Activated CD4-positive, alpha-beta memory T cell treated with anti-CD3 and anti-CD28 coated beads, Interleukin-2, amount 10 ng/mL, durations not matched to agents 7 days and 5 days (primary cell): ENCODE results near the gene ZNF771. TPM values are rescaled to one million over a fixed set of nuclear protein-coding genes. Genes with fewer than 3 reads are reported as not detected.
"Not testable (repeated sequence)": the region's sequence is repeated elsewhere in the genome, so short reads cannot be mapped to it uniquely, and the experiment has no call there.

ENCODE experiments used
- CTCF ChIA-PET: fragments of 350-600 bp; sonication (Branson Sonifier 250); formaldehyde crosslinking; loops from one replicate; lab custom pipeline; 2021; ENCODE audit warnings: antibody characterized with exemption, inconsistent platforms; lab: Charles Lee
- POLR2A ChIA-PET: fragments of 350-600 bp; sonication (Branson Sonifier 250); formaldehyde crosslinking; loops from one replicate; lab custom pipeline; 2021; ENCODE audit warnings: antibody characterized with exemption; lab: Charles Lee
- DNase-seq: peaks from one replicate; pipeline ENCODE4 v3.0.0-alpha.2; 2020
- H3K27ac Mint-ChIP-seq: one replicate; pipeline ENCODE4 v1.8.0; 2021; ENCODE audit warnings: mild to moderate bottlenecking, mixed read lengths
- H3K27me3 Mint-ChIP-seq: one replicate; pipeline ENCODE4 v1.8.0; 2021; ENCODE audit warnings: mixed read lengths
- H3K36me3 Mint-ChIP-seq: one replicate; pipeline ENCODE4 v1.8.0; 2021; ENCODE audit warnings: low read depth, mixed read lengths
- H3K4me1 Mint-ChIP-seq: one replicate; pipeline ENCODE4 v1.8.0; 2021; ENCODE audit warnings: mixed read lengths
- H3K4me3 Mint-ChIP-seq: one replicate; pipeline ENCODE4 v1.8.0; 2021; ENCODE audit warnings: mild to moderate bottlenecking, mixed read lengths
- H3K9me3 Mint-ChIP-seq: one replicate; pipeline ENCODE4 v1.8.0; 2021; ENCODE audit warnings: mixed read lengths
- total RNA-seq, 2 experiments: library from RNA; stranded (reverse); gene quantifications; one replicate each; pipeline ENCODE4 v1.2.3, GENCODE V29; 2021

ZNF771 gene
- total RNA-seq, 2 experiments from 2014 or later, result 4.2 to 4.5 TPM

DNA sequence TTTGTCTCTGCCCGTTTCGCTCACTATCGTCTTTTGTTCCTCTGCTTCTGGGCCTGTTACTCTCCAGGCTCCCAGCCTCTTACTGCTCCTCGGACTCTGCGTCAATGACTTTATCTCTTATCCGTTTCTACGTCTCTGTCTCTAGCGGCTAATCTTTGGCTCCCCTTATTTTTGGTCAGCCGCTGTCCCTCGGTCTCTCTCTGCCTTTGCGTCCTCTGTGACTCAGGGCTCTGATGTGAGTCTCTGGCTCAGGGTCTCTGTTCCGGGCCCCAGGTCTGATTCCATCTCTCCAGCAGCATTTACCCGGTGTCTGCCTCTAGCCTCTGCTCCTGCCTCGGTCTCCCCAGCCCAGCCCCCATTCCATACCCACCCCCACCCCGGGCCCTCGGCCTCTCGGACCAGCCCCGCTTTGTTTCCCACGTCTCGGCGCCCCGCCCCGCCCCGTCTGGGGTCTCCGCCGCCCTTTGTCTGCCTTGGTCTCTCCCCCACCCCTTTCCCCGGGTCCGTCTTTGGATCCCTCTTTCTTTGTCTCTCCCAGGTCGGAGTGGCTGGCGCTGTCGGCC, 12.7 kb upstream of the ZNF771 start:
- peaks cover 20% of the 10 kb centered on the region for H3K36me3 Mint-ChIP-seq
- no peaks in the 10 kb centered on the region for H3K27me3 Mint-ChIP-seq
- no peaks in the 10 kb centered on the region for H3K9me3 Mint-ChIP-seq
- ChIA-PET POLR2A (interaction anchor here (1.0 to 5.6 kb wide), 11 partner anchors 10 to 139 kb away, joined by 3 to 64 read pairs (median 5); partner anchors contain the start of genes SEPTIN1 and ZNF771), CTCF (interaction anchor here (1.0 to 2.6 kb wide), 8 partner anchors 12 to 35 kb away, joined by 3 to 17 read pairs (median 6); partner anchors contain the start of genes DCTPP1, SEPTIN1 and ZNF771)
- DNase-seq, result no peak
- peak overlapping the region; percentile 84 for H3K4me3 Mint-ChIP-seq
- peaks cover 32% of the 10 kb centered on the region for H3K4me1 Mint-ChIP-seq
- H3K27ac Mint-ChIP-seq, result peak overlapping the region; percentile 63

DNA sequence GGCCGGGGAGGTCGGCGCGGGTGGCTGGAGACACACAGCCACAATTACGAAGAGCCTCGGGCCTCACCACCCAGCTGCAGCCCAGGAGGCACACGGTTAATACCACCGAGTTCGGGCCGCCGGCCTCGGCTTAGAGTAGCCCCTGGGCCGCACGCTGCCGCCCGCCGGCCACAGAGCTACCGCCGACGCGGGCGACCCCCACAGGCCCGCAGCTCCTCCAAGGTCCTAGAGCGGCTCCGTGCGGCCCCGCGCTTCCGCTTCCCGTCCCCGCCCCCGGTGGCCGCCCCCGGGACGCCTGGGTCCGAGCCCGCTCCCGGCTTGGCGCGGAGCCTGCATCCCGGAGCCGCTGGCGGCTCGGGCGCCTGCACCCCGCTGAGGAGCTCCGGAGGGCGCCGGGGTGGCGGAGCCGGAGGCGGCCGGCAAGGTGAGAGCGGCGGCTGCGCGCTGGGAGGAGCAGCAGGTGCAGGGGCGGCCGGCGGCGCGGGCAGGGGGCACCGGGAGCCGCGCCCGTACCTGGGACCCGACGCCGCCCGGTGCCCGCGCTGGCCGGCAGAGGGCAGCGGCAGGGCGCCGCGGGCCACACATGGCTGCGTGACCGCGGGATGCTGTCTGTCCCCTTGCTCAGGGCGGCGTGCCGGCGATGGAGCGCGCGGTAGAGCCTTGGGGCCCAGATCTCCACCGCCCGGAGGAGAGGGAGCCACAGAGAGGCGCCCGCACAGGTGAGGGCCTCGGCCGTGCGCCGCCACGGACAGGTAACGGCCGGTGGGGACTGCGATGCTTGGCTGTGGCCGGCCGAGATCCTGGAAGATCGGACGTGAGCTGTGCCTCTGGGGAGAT, 12.0 kb upstream of the ZNF771 start, which contains the start of gene ZNF48:
ZNF48 (plus strand) TSS at position 266 of the 837 bp plus-strand sequence; CDS start at position 641, 375 bp downstream.
- Mint-ChIP-seq H3K4me1 (peaks cover 37% of the 10 kb centered on the region), H3K9me3 (no peaks in the 10 kb centered on the region), H3K27ac (peak within 1 kb of the TSS; percentile 63), H3K36me3 (peaks cover 20% of the 10 kb centered on the region), H3K27me3 (no peaks in the 10 kb centered on the region), H3K4me3 (peak within 1 kb of the TSS; percentile 84)
- ChIA-PET CTCF (interaction anchor here (1.0 to 2.6 kb wide), 10 partner anchors 12 to 34 kb away, joined by 3 to 17 read pairs (median 6); partner anchors contain the start of genes DCTPP1, SEPTIN1 and ZNF771), POLR2A (interaction anchor here (1.0 to 5.6 kb wide), 13 partner anchors 9 to 139 kb away, joined by 3 to 64 read pairs (median 5); partner anchors contain the start of genes SEPTIN1 and ZNF771)
- DNase-seq, result peak; percentile 59

DNA sequence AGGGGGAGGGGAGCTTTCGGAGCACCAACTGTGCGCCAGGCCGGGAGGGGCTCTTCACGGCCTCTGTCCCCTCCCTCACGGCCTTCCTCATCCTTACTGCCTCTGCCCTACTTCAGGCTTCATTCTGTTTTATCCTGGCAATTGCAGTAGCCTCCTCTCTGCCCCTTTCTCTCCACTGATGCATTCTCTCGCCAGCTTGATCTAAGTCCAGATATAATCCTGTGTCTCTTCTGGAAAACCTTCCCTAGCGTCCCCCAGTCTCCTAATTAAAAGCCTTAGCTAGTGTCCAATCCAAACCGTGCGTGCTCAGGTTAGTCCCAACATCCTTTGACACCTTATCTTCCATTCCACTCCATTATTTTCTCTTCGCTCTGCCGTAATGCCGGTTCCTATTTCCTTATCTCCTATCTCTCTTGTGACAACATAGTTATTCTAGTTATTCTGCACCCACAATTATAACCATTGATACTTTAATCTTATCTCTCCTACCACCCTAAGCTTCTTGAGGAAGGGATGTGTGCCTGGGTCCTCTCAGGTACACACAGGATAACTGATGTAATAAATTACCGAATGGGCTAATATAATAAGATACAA, 11.3 kb upstream of the ZNF771 start:
- peak overlapping the region; percentile 51 for H3K27ac Mint-ChIP-seq
- no peaks in the 10 kb centered on the region for H3K9me3 Mint-ChIP-seq
- no peak for DNase-seq
- H3K4me1 Mint-ChIP-seq, result peaks cover 43% of the 10 kb centered on the region
- POLR2A ChIA-PET, result interaction anchor here (1.1 to 5.6 kb wide), 12 partner anchors 9 to 138 kb away, joined by 3 to 64 read pairs (median 5); partner anchors contain the start of genes SEPTIN1 and ZNF771
- CTCF ChIA-PET, result interaction anchor here (0.7 to 2.6 kb wide), 9 partner anchors 11 to 199 kb away, joined by 3 to 17 read pairs (median 6); partner anchors contain the start of genes DCTPP1, SEPTIN1 and ZNF771
- no peaks in the 10 kb centered on the region for H3K27me3 Mint-ChIP-seq
- peak overlapping the region; percentile 83 for H3K4me3 Mint-ChIP-seq
- H3K36me3 Mint-ChIP-seq, result peaks cover 20% of the 10 kb centered on the region

DNA sequence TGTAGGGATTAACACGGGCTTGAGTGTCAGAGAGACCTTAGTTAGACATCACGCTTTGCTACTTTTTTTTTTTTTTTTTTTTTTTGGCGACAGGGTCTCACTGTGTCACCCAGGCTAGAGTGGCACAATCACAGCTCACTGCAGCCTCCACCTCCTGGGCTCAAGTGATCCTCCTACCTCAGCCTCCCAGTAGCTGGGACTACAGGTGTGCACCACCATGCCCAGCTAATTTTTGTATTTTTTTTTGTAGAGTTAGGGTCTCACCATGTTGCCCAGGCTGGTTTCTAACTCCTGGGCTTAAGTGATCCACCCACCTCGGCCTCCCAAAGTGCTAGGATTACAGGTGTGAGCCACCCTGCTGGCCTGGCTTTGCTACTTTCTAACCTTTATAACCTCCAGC, 10.8 kb upstream of the ZNF771 start:
- DNase-seq, H3K27me3 Mint-ChIP-seq, H3K27ac Mint-ChIP-seq, H3K9me3 Mint-ChIP-seq: not testable (repeated sequence)
- Mint-ChIP-seq H3K4me3 (peak overlapping the region; percentile 83), H3K4me1 (peaks cover 45% of the 10 kb centered on the region), H3K36me3 (peaks cover 20% of the 10 kb centered on the region)
- CTCF ChIA-PET, result interaction anchor here (0.7 to 2.6 kb wide), 7 partner anchors 13 to 198 kb away, joined by 3 to 17 read pairs (median 6); partner anchors contain the start of gene SEPTIN1
- POLR2A ChIA-PET, result interaction anchor here (1.1 to 5.6 kb wide), 8 partner anchors 8 to 137 kb away, joined by 3 to 64 read pairs (median 8); partner anchors contain the start of genes SEPTIN1 and ZNF771

DNA sequence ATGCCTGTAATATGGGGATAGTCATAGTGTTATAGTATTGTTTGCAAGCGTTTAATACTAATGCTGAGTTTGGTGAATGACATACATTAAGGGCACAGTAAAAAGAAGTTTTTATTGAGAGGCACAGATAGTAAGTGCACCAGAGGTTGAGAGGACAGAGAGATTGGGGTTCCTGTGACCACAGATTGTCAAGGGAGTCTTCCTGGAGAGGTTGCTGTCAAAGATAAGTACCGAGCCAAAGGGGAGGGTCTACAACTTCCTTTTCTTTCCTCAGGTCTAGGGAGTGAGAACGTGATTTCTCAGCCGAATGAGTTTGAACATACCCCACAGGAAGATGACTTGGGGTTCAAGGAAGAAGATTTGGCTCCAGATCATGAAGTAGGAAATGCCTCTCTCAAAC, 10.3 kb upstream of the ZNF771 start:
- H3K27me3 Mint-ChIP-seq, result no peaks in the 10 kb centered on the region
- H3K9me3 Mint-ChIP-seq, result no peaks in the 10 kb centered on the region
- H3K27ac Mint-ChIP-seq, result peak overlapping the region; percentile 4
- ChIA-PET POLR2A (interaction anchor here (1.8 to 5.6 kb wide), 2 partner anchors 15 to 21 kb away, joined by 5 to 64 read pairs; partner anchors contain the start of gene SEPTIN1), CTCF (interaction anchor here (0.9 to 1.6 kb wide), 2 partner anchors 33 to 198 kb away, joined by 4 to 5 read pairs; partner anchors contain the start of gene DCTPP1)
- H3K36me3 Mint-ChIP-seq, result peaks cover 20% of the 10 kb centered on the region
- DNase-seq, result no peak
- peak overlapping the region; percentile 83 for H3K4me3 Mint-ChIP-seq
- peaks cover 47% of the 10 kb centered on the region for H3K4me1 Mint-ChIP-seq

DNA sequence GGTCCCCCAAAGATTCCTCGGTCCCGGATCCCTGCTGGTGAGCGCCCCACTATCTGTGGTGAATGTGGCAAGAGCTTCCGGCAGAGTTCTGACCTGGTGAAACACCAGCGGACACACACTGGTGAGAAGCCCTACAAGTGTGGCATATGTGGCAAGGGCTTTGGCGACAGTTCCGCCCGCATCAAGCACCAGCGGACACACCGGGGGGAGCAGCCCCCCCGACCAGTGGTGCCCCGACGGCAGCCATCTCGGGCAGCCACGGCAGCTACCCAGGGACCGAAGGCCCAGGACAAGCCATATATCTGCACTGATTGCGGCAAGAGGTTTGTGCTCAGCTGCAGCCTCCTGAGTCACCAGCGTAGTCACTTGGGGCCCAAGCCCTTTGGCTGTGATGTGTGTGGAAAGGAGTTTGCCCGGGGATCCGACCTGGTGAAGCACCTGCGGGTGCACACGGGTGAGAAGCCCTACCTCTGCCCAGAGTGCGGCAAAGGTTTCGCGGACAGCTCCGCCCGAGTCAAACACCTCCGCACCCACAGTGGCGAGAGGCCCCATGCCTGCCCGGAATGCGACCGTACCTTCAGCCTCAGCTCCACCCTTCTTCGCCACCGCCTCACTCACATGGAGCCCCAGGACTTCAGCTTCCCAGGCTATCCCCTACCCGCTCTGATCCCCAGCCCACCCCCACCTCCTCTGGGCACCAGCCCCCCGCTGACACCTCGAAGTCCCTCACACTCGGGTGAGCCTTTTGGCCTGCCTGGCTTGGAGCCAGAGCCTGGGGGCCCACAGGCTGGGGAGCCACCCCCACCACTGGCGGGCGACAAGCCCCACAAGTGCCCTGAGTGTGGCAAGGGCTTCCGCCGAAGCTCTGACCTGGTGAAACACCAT, 9.4 kb upstream of the ZNF771 start:
- Mint-ChIP-seq H3K4me1 (peaks cover 47% of the 10 kb centered on the region), H3K4me3 (no peak overlapping the region), H3K9me3 (no peaks in the 10 kb centered on the region), H3K36me3 (peaks cover 20% of the 10 kb centered on the region), H3K27ac (no peak overlapping the region), H3K27me3 (no peaks in the 10 kb centered on the region)
- DNase-seq, result no peak
- ChIA-PET CTCF (interaction anchor here (1.6 kb wide), 1 partner anchor 32 kb away, joined by 5 read pairs; the partner anchor contains the start of gene DCTPP1), POLR2A (interaction anchor here (1.0 to 5.6 kb wide), 2 partner anchors 9 to 16 kb away, joined by 6 to 64 read pairs; partner anchors contain the start of genes SEPTIN1 and ZNF771)

DNA sequence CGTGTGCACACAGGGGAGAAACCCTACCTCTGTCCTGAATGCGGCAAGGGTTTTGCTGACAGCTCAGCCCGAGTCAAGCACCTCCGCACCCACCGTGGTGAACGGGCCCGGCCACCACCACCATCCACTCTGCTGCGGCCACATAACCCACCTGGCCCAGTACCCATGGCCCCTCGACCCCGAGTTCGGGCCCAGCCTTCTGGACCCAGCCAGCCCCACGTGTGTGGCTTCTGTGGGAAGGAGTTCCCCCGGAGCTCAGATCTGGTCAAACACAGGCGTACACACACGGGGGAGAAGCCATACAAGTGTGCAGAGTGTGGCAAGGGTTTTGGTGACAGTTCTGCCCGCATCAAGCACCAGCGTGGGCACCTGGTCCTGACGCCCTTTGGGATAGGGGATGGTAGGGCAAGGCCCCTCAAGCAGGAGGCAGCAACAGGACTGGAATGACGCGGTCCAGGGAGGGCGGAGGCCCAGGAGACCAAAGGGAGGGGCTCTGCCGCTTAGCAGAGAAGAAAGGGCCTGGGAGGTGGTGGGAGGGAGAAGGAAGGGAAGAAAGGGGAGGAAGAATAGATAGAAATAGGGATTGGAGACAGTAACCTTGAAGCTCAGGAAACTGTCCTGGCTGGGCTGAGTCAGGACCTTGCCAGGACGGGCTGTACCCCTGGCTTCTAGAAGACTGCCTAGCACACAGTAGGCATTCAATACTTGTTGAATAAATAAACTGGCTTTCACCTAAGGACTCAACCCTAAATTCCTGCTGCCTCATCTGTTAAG, 8.6 kb upstream of the ZNF771 start:
- POLR2A ChIA-PET, result interaction anchor here (0.6 to 5.6 kb wide), 4 partner anchors 8 to 137 kb away, joined by 3 to 64 read pairs (median 16); partner anchors contain the start of genes SEPTIN1 and ZNF771
- peaks cover 20% of the 10 kb centered on the region for H3K36me3 Mint-ChIP-seq
- no peak for DNase-seq
- peaks cover 47% of the 10 kb centered on the region for H3K4me1 Mint-ChIP-seq
- CTCF ChIA-PET, result interaction anchor here (1.6 to 2.5 kb wide), 2 partner anchors 11 to 31 kb away, joined by 5 to 10 read pairs; partner anchors contain the start of gene DCTPP1
- peak overlapping the region; percentile 82 for H3K4me3 Mint-ChIP-seq
- no peaks in the 10 kb centered on the region for H3K9me3 Mint-ChIP-seq
- no peak overlapping the region for H3K27ac Mint-ChIP-seq
- no peaks in the 10 kb centered on the region for H3K27me3 Mint-ChIP-seq

DNA sequence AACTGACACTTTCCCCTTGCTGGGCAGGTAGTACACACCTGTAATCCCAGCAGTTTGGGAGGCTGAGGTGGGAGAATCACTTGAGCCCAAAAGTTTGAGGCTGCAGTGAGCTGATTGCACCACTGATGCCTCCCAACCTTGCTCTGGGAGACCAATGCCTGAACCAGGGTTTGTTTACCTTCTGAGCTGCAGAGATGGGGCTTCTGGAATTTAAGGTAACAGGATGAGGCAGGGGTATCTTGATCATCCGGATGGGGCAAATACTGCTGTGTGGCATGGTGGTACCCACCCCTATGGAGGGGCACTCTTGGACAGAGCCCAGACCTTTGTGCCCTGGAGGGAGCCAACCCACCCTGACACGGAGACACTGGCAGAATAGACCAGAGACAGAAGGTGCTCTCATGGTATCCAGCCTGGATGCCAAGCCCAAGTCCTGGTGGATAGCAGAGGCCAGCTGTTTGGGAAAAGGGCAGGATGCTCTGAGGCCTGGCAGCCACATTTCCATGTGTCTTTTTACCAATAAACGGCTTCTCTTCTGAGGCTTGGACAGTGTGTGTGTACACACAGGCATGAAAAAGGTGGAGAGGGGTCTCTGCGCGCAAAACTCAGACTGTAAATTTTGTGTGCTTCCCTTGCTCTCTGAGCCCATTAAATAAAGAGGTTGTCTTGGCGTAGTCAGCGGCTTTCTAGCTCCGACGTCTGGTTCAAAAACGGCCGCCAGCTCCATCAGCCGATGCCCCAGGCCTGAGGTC, 7.8 kb upstream of the ZNF771 start:
- DNase-seq, result no peak
- H3K4me3 Mint-ChIP-seq, result peak overlapping the region; percentile 82
- H3K4me1 Mint-ChIP-seq, result peaks cover 44% of the 10 kb centered on the region
- peak overlapping the region; percentile 76 for H3K27ac Mint-ChIP-seq
- H3K36me3 Mint-ChIP-seq, result peaks cover 20% of the 10 kb centered on the region
- H3K27me3 Mint-ChIP-seq, result peaks cover 3% of the 10 kb centered on the region
- H3K9me3 Mint-ChIP-seq, result no peaks in the 10 kb centered on the region
- ChIA-PET POLR2A (interaction anchor here (0.6 to 4.3 kb wide), 2 partner anchors 17 to 136 kb away, joined by 3 to 25 read pairs; partner anchors contain the start of gene SEPTIN1), CTCF (interaction anchor here (2.5 kb wide), 1 partner anchor 10 kb away, joined by 10 read pairs; no protein-coding TSS in a partner anchor)

DNA sequence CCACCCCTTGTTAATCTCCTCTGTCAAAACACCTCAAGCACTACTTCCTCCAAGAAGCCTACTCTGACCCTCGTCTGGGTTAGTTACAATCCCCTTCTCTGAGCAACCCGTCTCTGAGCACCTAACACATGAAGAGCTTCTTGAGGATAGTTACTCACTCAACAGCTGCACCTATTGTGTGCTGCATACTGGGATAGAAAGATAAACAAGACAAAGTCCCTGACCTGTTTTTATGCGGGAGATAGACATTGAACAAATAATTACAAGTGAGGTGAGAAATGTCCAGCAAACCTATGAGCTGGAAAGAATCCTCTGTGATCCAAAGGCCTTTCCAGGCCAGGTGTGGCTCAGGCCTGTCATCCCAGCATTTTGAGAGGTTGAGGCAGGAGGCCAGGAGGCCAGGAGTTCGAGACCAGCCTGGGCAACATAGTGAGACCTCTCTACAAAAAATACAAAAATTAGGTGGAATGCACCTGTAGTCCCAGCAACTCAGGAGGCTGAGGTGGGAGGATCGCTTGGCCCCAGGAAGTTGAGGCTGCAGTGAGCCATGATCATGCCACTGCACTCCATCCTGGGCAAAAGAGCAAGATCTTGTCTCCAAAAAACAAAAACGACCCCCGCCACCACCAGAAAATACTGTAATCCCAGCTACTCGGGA, 5.5 kb upstream of the ZNF771 start:
- Mint-ChIP-seq H3K4me3 (peak overlapping the region; percentile 82), H3K9me3 (no peaks in the 10 kb centered on the region), H3K4me1 (peaks cover 37% of the 10 kb centered on the region), H3K27ac (peak overlapping the region; percentile 41), H3K36me3 (peaks cover 18% of the 10 kb centered on the region), H3K27me3 (peaks cover 3% of the 10 kb centered on the region)
- ChIA-PET POLR2A (interaction anchor here (0.6 to 4.3 kb wide), 4 partner anchors 12 to 217 kb away, joined by 3 to 25 read pairs (median 4); partner anchors contain the start of gene SEPTIN1), CTCF (interaction anchor here (1.2 to 1.9 kb wide), 2 partner anchors 19 to 28 kb away, joined by 3 to 5 read pairs; partner anchors contain the start of genes DCTPP1 and SEPTIN1)
- DNase-seq, result no peak
